Keratinocyte (primary cell): Measurements from ENCODE around the gene PRSS1. TPM values are rescaled to one million over a fixed set of nuclear protein-coding genes. Genes with fewer than 3 reads are reported as not detected.
"Not testable (repeated sequence)": the region's sequence is repeated elsewhere in the genome, so short reads cannot be mapped to it uniquely, and the experiment has no call there.

Experiments
- DNase-seq: peaks from one replicate; pipeline ENCODE4 v3.0.0-alpha.2; 2011; ENCODE audit warnings: low read depth, missing footprints, low spot score
- FAIRE-seq: peaks from 2 replicates; lab custom pipeline; 2011; peaks lifted over from hg19 to GRCh38; lab: Jason Lieb, UNC
- H2AFZ ChIP-seq: 2 replicates; pipeline ENCODE4 v1.6.0; 2012; ENCODE audit warnings: low read length, control low read depth, inconsistent platforms; ENCODE audit not compliant: control insufficient read depth
- H3K27ac ChIP-seq: 2 replicates; pipeline ENCODE4 v1.5.1; 2011; ENCODE audit warnings: low read length; ENCODE audit not compliant: control insufficient read depth, insufficient read depth
- H3K27me3 ChIP-seq: 3 replicates; pipeline ENCODE4 v1.6.0; 2011; ENCODE audit warnings: low read length; ENCODE audit not compliant: control insufficient read depth, insufficient read depth; ENCODE audit errors: extremely low read depth
- H3K36me3 ChIP-seq, 2 experiments: 2 replicates in 1 of 2; 3 replicates in 1 of 2; pipeline ENCODE4 v1.5.1; 2011; ENCODE audit warnings: low read length in 2 of 2, mild to moderate bottlenecking in 1 of 2; ENCODE audit not compliant: control insufficient read depth in 2 of 2, insufficient read depth in 2 of 2; ENCODE audit errors: extremely low read depth in 1 of 2
- H3K4me1 ChIP-seq: 3 replicates; pipeline ENCODE4 v1.5.1; 2011; ENCODE audit warnings: low read length; ENCODE audit not compliant: control insufficient read depth, insufficient read depth; ENCODE audit errors: extremely low read depth
- H3K4me2 ChIP-seq: 3 replicates; pipeline ENCODE4 v1.6.0; 2011; ENCODE audit warnings: low read depth, low read length; ENCODE audit not compliant: control insufficient read depth, insufficient read depth; ENCODE audit errors: extremely low read depth
- H3K4me3 ChIP-seq, 3 experiments: fragments of 200-600 bp in 1 of 3; sonication (generic) in 1 of 3; 2 replicates in 2 of 3; 3 replicates in 1 of 3; pipeline ENCODE4 v1.5.1; 2011 to 2016; ENCODE audit warnings: low read length in 3 of 3, mild to moderate bottlenecking in 3 of 3, control low read depth in 2 of 3, inconsistent platforms in 1 of 3, low read depth in 1 of 3, mixed read lengths in 1 of 3, mixed run types in 1 of 3, moderate library complexity in 1 of 3; ENCODE audit not compliant: control insufficient read depth in 2 of 3, insufficient read depth in 2 of 3; ENCODE audit errors: extremely low read depth in 1 of 3
- H3K79me2 ChIP-seq: 2 replicates; pipeline ENCODE4 v1.6.0; 2012; ENCODE audit warnings: low read length; ENCODE audit not compliant: control insufficient read depth, insufficient read depth
- H3K9ac ChIP-seq: 3 replicates; pipeline ENCODE4 v1.6.0; 2011; ENCODE audit warnings: low read length; ENCODE audit not compliant: control insufficient read depth, insufficient read depth; ENCODE audit errors: extremely low read depth
- H3K9me1 ChIP-seq: 3 replicates; pipeline ENCODE4 v1.6.0; 2011; ENCODE audit warnings: low read length; ENCODE audit not compliant: control insufficient read depth, insufficient read depth; ENCODE audit errors: extremely low read depth
- H3K9me3 ChIP-seq: 2 replicates; pipeline ENCODE4 v1.5.1; 2012; ENCODE audit warnings: low read depth, low read length; ENCODE audit not compliant: control insufficient read depth
- H4K20me1 ChIP-seq: 3 replicates; pipeline ENCODE4 v1.6.0; 2011; ENCODE audit warnings: low read length; ENCODE audit not compliant: control insufficient read depth, insufficient read depth; ENCODE audit errors: extremely low read depth
- CTCF ChIP-seq, 3 experiments: IDR thresholded peaks in 1 of 3; conservative IDR thresholded peaks in 1 of 3; optimal IDR thresholded peaks in 1 of 3; 2 replicates in 2 of 3; 3 replicates in 1 of 3; pipeline versions ENCODE3 to v1.5.1; 2011; ENCODE audit warnings: low read length in 3 of 3, mild to moderate bottlenecking in 3 of 3, moderate library complexity in 2 of 3, control low read depth in 1 of 3, inconsistent platforms in 1 of 3; ENCODE audit not compliant: insufficient read depth in 2 of 3; ENCODE audit errors: extremely low read depth in 1 of 3
- EZH2 ChIP-seq: IDR thresholded peaks from one replicate; pipeline ENCODE4 v1.6.1; 2012; ENCODE audit warnings: inconsistent platforms, mild to moderate bottlenecking, low read length, moderate library complexity
- dilution Hi-C: fragments of 300-500 bp; cut with MboI; formaldehyde crosslinking; loops from one replicate; pipeline ENCODE4 v1.7.0; 2020; ENCODE audit warnings: low sequenced_read_pairs; ENCODE audit not compliant: extremely low pct_ligation_motif_present
- polyA plus RNA-seq, 5 experiments: library from polyadenylated mRNA; depleted of rRNA in 3 of 5; stranded (reverse) in 3 of 5; stranded (forward) in 1 of 5; unstranded in 1 of 5; fragments of >200 nt; gene quantifications; 1 replicate in 1 of 5; 2 replicates in 3 of 5; 3 replicates in 1 of 5; pipeline versions ENCODE4 v1.2.1 to v1.2.3, GENCODE V29; 2011 to 2012; ENCODE audit warnings: missing spikeins in 2 of 5, low read depth in 1 of 5, low replicate concordance in 1 of 5

Gene PRSS1
- polyA plus RNA-seq, 1 donor (not counting 4 experiments of a cell fraction or from before 2014, with no cell fraction given) = not detected

- FAIRE-seq (no peak), DNase-seq (no peak)
- Histone ChIP-seq H3K4me2 (no peak overlapping the region), H3K79me2 (no peaks in the 10 kb centered on the region), H3K9ac (no peak overlapping the region), H3K9me1 (no peaks in the 10 kb centered on the region), H3K27ac (no peak overlapping the region), H3K4me1 (peaks cover 2% of the 10 kb centered on the region), H3K4me3 (no peak overlapping the region), H4K20me1 (no peaks in the 10 kb centered on the region), H3K9me3 (no peaks in the 10 kb centered on the region), H2AFZ (no peak overlapping the region), H3K36me3 (no peaks in the 10 kb centered on the region), H3K27me3 (peaks cover 5% of the 10 kb centered on the region)
- TF ChIP-seq EZH2 (no peak), CTCF (optimal IDR thresholded peaks at IDR 0.05 in 1 of 3, IDR thresholded peaks at IDR 0.05 in 1 of 3, conservative IDR thresholded peaks at IDR 0.05 in 1 of 3; ENCODE audit: extremely low read depth in 1 of 3, insufficient read depth in 2 of 3, low read length in 3 of 3) (no peak)
- dilution Hi-C loops = no loop called here
These were observed 24.9 kb downstream of the PRSS1 start for GRCh38 chr7:142773937-142774744.

- no peak overlapping the region for H3K4me2 ChIP-seq
- no peak overlapping the region for H3K9ac ChIP-seq
- no peak overlapping the region for H2AFZ ChIP-seq
- peaks cover 2% of the 10 kb centered on the region for H3K4me1 ChIP-seq
- dilution Hi-C loops = no loop called here
- peaks cover 5% of the 10 kb centered on the region for H3K27me3 ChIP-seq
- no peaks in the 10 kb centered on the region for H3K9me3 ChIP-seq
- no peaks in the 10 kb centered on the region for H3K79me2 ChIP-seq
- DNase-seq (no peak), FAIRE-seq (no peak)
- no peak for TF ChIP-seq CTCF (optimal IDR thresholded peaks at IDR 0.05 in 1 of 3, IDR thresholded peaks at IDR 0.05 in 1 of 3, conservative IDR thresholded peaks at IDR 0.05 in 1 of 3; ENCODE audit: extremely low read depth in 1 of 3, insufficient read depth in 2 of 3, low read length in 3 of 3)
- H3K27ac ChIP-seq = no peak overlapping the region
- H3K4me3 ChIP-seq = no peak overlapping the region
- no peaks in the 10 kb centered on the region for H4K20me1 ChIP-seq
- H3K36me3 ChIP-seq = no peaks in the 10 kb centered on the region
- no peaks in the 10 kb centered on the region for H3K9me1 ChIP-seq
These were observed 25.6 kb downstream of the PRSS1 start for GRCh38 chr7:142774826-142775225.

GRCh38 chr7:142775351-142776115 is 26.3 kb downstream of the PRSS1 start:
- H3K9me3 ChIP-seq, FAIRE-seq, H3K27me3 ChIP-seq, H3K4me3 ChIP-seq, H4K20me1 ChIP-seq, dilution Hi-C loops, H3K27ac ChIP-seq, H3K79me2 ChIP-seq, H2AFZ ChIP-seq, H3K9me1 ChIP-seq, H3K4me1 ChIP-seq, H3K9ac ChIP-seq, H3K36me3 ChIP-seq, DNase-seq, H3K4me2 ChIP-seq: not testable (repeated sequence)
